Activated CD8-positive, alpha-beta T cell treated with anti-CD3 and anti-CD28 coated beads, Interleukin-2, amount 10 ng/mL, durations not matched to agents 7 days and 5 days (primary cell): ENCODE measurements around the gene USP48. TPM values are rescaled to one million over a fixed set of nuclear protein-coding genes. Genes with fewer than 3 reads are reported as not detected.
"Not testable (repeated sequence)": the region's sequence is repeated elsewhere in the genome, so short reads cannot be mapped to it uniquely, and the experiment has no call there.

Experiments
- ATAC-seq: fragments of 150-1000 bp; cut with Tn5 transposase; one replicate; pipeline ENCODE4 v1.10.0; 2021; ENCODE audit warnings: moderate library complexity
- CTCF ChIA-PET: fragments of 350-600 bp; sonication (Branson Sonifier 250); formaldehyde crosslinking; loops from one replicate; lab custom pipeline; 2021; ENCODE audit warnings: antibody characterized with exemption; lab: Charles Lee
- POLR2A ChIA-PET: fragments of 350-600 bp; sonication (Branson Sonifier 250); formaldehyde crosslinking; loops from one replicate; lab custom pipeline; 2021; ENCODE audit warnings: antibody characterized with exemption; lab: Charles Lee
- DNase-seq: peaks from one replicate; pipeline ENCODE4 v3.0.0-alpha.2; 2020
- H3K27ac Mint-ChIP-seq: one replicate; pipeline ENCODE4 v1.8.0; 2021; ENCODE audit warnings: mild to moderate bottlenecking, mixed read lengths
- H3K27me3 Mint-ChIP-seq: one replicate; pipeline ENCODE4 v1.8.0; 2021; ENCODE audit warnings: low read depth, mixed read lengths
- H3K36me3 Mint-ChIP-seq: one replicate; pipeline ENCODE4 v1.8.0; 2021; ENCODE audit warnings: low read depth, mixed read lengths
- H3K4me1 Mint-ChIP-seq: one replicate; pipeline ENCODE4 v1.8.0; 2021; ENCODE audit warnings: low read depth, mixed read lengths
- H3K4me3 Mint-ChIP-seq: one replicate; pipeline ENCODE4 v1.8.0; 2021; ENCODE audit warnings: mild to moderate bottlenecking, mixed read lengths
- H3K9me3 Mint-ChIP-seq: one replicate; pipeline ENCODE4 v1.8.0; 2022; ENCODE audit warnings: mixed read lengths; ENCODE audit not compliant: insufficient read depth
- total RNA-seq, 2 experiments: library from RNA; stranded (reverse); gene quantifications; one replicate each; pipeline ENCODE4 v1.2.3, GENCODE V29; 2021

The USP48 gene
- total RNA-seq, 2 experiments from 2014 or later: 71.3 to 74.9 TPM

DNA sequence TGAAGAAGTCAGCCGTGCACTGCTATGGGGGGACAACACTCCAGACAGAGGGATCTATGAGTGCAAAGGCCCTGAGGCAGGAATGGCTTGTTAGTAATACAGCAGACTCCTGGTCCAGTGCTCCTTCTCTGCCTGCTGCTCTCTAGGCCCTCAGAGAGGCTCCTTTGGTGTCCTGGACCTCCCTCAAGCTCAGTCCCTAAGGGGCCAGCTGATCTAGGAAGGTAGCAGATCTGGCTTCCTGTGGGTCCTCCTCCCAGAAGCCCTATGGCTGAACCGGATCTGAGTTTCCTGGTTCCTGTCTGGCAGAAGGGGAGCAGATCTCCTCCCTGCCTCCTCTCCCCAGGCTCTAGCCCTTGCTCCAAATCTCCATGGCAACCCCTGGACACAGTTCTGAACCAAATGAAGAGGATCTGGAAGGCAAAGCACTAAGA is 28.9 kb upstream of the USP48 start, which contains the start of gene LDLRAD2:
Gene LDLRAD2, plus strand, starts transcription at position 391 of the 431 bp plus-strand sequence. CDS start 187 bp downstream, outside the sequence.
- Mint-ChIP-seq H3K4me3 (no peak within 1 kb of the TSS), H3K27ac (no peak within 1 kb of the TSS), H3K27me3 (peaks cover 17% of the 10 kb centered on the region), H3K36me3 (no peaks in the 10 kb centered on the region), H3K9me3 (no peaks in the 10 kb centered on the region), H3K4me1 (peaks cover 5% of the 10 kb centered on the region)
- DNase-seq: no peak
- ATAC-seq: no peak
- ChIA-PET CTCF (no interaction called here), POLR2A (no interaction called here)

GRCh38 chr1:21804536-21804935 is 21.6 kb upstream of the USP48 start:
- H3K9me3 Mint-ChIP-seq: no peaks in the 10 kb centered on the region
- no peak for DNase-seq
- ChIA-PET POLR2A (no interaction called here), CTCF (no interaction called here)
- no peaks in the 10 kb centered on the region for H3K4me1 Mint-ChIP-seq
- no peak overlapping the region for H3K27ac Mint-ChIP-seq
- ATAC-seq: no peak
- peaks cover 3% of the 10 kb centered on the region for H3K27me3 Mint-ChIP-seq
- no peak overlapping the region for H3K4me3 Mint-ChIP-seq
- no peaks in the 10 kb centered on the region for H3K36me3 Mint-ChIP-seq

GRCh38 chr1:21801100-21801499 is 18.2 kb upstream of the USP48 start:
- Mint-ChIP-seq H3K36me3 (no peaks in the 10 kb centered on the region), H3K9me3 (no peaks in the 10 kb centered on the region), H3K27me3 (peaks cover 3% of the 10 kb centered on the region), H3K27ac (no peak overlapping the region), H3K4me3 (no peak overlapping the region), H3K4me1 (no peaks in the 10 kb centered on the region)
- ChIA-PET CTCF (no interaction called here), POLR2A (no interaction called here)
- no peak for DNase-seq
- ATAC-seq: no peak

DNA sequence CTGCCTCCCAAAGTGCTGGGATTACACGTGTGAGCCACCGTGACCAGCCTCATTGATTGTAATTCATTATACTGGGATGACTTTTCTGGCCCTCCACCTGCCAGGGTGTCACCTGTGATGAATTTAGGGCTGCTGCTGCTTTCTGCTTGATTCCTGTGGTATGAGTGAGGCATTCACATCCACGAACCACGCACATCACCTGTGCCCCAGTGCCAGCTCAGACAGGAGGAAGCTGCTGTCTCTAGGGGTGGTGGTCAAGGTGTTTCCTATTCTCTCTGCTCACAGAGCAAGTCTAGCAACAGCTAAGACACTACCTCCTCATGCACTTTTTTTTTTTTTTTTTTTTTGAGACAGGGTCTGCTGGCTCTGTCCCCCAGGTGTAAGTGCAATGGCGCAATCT is 16.8 kb upstream of the USP48 start:
- H3K36me3 Mint-ChIP-seq: no peaks in the 10 kb centered on the region
- H3K27ac Mint-ChIP-seq: no peak overlapping the region
- no peak for DNase-seq
- CTCF ChIA-PET: no interaction called here
- no peaks in the 10 kb centered on the region for H3K4me1 Mint-ChIP-seq
- no peak for ATAC-seq
- POLR2A ChIA-PET: no interaction called here
- H3K4me3 Mint-ChIP-seq: no peak overlapping the region
- peaks cover 3% of the 10 kb centered on the region for H3K27me3 Mint-ChIP-seq
- no peaks in the 10 kb centered on the region for H3K9me3 Mint-ChIP-seq

DNA sequence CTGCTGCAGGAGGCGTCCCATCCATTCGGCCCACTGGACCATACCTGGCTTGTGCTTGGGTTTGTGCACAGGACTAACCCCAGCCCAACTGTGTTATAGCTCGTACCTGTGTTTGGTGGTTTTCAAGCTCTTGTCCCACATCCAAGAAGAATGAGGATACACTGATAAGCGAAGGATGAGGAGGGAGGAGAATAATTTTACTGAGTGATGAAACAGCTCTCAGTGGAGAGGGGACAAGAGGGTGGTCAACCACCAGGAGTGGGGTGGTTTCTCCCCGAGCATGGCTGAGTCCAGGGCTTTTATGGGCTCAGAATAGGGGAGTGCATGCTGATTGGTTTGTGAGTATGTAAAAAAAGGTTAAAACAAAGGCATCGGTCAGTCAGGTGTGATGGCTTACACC is 12.1 kb upstream of the USP48 start:
- Mint-ChIP-seq H3K36me3 (no peaks in the 10 kb centered on the region), H3K27ac (no peak overlapping the region), H3K4me1 (peaks cover 11% of the 10 kb centered on the region), H3K9me3 (no peaks in the 10 kb centered on the region), H3K4me3 (no peak overlapping the region), H3K27me3 (no peaks in the 10 kb centered on the region)
- ATAC-seq (no peak), DNase-seq (no peak)
- ChIA-PET CTCF (no interaction called here), POLR2A (no interaction called here)

GRCh38 chr1:21794656-21795055 is 11.7 kb upstream of the USP48 start:
- Mint-ChIP-seq H3K36me3 (no peaks in the 10 kb centered on the region), H3K4me3 (no peak overlapping the region), H3K27me3 (no peaks in the 10 kb centered on the region), H3K9me3 (no peaks in the 10 kb centered on the region), H3K4me1 (peaks cover 14% of the 10 kb centered on the region), H3K27ac (no peak overlapping the region)
- no peak for DNase-seq
- POLR2A ChIA-PET: no interaction called here
- ATAC-seq: no peak
- CTCF ChIA-PET: no interaction called here

DNA sequence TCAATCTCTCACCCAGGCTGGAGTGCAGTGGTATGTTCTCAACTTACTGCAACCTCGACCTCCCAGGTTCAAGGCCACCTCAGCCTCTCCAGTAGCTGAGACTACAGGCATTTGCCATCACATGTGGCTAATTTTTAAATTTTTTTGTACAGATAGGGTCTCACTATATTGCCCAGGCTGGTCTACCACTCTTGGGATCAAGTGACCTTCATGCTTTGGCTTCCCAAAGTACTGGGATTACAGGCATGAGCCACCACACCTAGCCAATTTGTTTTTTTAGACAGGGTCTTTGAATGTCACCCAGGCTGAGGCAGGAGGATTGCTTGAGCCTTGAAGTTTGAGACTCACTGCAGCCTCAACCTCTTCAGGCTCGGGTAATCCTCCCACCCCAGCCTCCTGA is 10.2 kb upstream of the USP48 start:
- Mint-ChIP-seq H3K36me3 (no peaks in the 10 kb centered on the region), H3K4me3 (no peak overlapping the region), H3K4me1 (peaks cover 14% of the 10 kb centered on the region), H3K27ac (no peak overlapping the region), H3K27me3 (no peaks in the 10 kb centered on the region), H3K9me3 (no peaks in the 10 kb centered on the region)
- no peak for DNase-seq
- no peak for ATAC-seq
- POLR2A ChIA-PET: no interaction called here
- CTCF ChIA-PET: no interaction called here

DNA sequence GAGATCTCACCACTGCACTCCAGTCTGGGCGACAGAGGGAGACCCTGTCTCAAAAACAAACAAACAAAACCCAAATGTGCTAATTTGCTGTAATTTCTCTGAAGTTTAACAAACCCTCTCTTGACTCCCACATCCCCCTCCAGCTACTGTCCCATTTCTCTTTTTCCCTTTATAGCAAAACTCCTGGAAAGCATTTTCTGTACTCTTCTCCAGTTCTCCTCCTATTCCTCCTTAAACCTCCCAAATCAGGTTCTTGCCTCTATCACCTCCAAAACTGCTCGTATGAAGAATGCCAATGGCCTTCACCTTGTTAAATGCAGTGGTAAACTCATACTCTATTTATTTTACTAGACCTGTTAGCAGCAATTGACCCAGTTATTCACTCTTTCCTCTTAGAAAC is 3.7 kb upstream of the USP48 start:
- Mint-ChIP-seq H3K27ac (no peak overlapping the region), H3K4me3 (no peak overlapping the region), H3K4me1 (peaks cover 17% of the 10 kb centered on the region), H3K36me3 (no peaks in the 10 kb centered on the region), H3K27me3 (peaks cover 3% of the 10 kb centered on the region), H3K9me3 (no peaks in the 10 kb centered on the region)
- CTCF ChIA-PET: no interaction called here
- POLR2A ChIA-PET: no interaction called here
- ATAC-seq: no peak
- DNase-seq: no peak

DNA sequence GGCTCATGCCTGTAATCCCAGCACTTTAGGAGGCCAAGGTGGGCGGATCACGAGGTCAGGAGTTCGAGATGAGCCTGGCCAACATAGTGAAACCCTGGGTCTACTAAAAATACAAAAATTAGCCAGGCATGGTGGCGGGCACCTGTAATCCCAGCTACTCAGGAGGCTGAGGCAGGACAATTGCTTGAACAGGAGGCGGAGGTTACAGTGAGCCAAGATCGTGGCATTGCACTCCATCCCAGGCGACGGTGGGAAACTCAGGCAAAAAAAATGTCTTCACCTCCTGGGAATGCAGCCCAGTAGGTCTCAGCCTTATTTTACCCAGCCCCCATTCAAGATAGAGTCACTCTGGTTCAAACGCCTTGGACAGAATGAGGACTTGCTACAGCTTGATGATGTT is 2.8 kb upstream of the USP48 start:
- H3K9me3 Mint-ChIP-seq, ATAC-seq, DNase-seq, CTCF ChIA-PET, H3K4me3 Mint-ChIP-seq, H3K27me3 Mint-ChIP-seq, H3K27ac Mint-ChIP-seq, H3K36me3 Mint-ChIP-seq: not testable (repeated sequence)
- POLR2A ChIA-PET: interaction anchor here (0.6 kb wide), 1 partner anchor 272 kb away, joined by 3 read pairs; no protein-coding TSS in a partner anchor
- H3K4me1 Mint-ChIP-seq: peaks cover 14% of the 10 kb centered on the region

DNA sequence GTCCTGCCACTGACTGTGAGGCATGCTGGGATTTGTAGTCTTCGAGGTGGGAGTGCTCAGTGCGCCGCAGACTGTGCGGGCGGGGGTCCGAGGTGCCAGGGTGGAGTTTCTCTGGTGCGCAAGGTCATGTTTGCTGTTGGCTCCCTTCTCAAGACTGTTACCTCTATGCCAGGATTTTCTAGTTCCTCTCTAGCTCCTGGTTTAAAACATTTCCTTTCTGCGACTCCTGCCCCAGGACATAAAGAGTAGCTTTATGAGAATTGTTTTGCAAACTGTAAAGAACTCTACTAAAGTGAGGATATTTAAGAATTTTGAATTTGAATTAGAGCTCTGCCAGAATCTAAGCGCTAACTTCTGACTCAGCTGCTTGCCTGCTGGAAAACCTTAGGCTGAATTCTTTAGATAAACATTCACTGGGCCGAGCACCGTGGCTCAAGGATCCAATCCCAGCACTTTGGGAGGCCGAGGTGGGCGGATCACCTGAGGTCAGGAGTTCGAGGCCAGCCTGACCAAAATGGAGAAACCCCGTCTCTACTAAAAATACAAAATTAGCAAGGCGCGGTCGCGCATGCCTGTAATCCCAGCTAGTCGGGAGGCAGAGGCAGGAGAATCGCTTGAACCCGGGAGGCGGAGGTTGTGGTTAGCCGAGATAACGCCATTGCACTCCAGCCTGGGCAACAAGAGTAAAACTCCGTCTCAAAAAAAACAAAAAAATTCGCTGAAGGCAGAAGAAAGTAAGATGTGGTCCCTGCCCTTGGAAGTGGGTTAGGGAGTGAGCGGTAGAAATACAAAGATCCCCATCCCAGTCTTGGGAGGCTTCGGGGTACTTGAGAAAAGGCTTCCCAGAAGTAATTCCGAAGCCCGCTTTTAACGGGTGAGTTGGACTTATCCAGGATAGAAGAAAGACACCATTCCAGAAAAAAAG is 992 bp upstream of the USP48 start:
- ChIA-PET POLR2A (interaction anchor here (0.6 to 4.4 kb wide), 10 partner anchors 9 to 998 kb away, joined by 3 to 27 read pairs (median 4); no protein-coding TSS in a partner anchor), CTCF (interaction anchor here (1.8 to 3.2 kb wide), 3 partner anchors 22 to 241 kb away, joined by 5 to 12 read pairs (median 8); no protein-coding TSS in a partner anchor)
- Mint-ChIP-seq H3K4me3 (peak overlapping the region; percentile 82), H3K4me1 (peaks cover 21% of the 10 kb centered on the region), H3K9me3 (no peaks in the 10 kb centered on the region), H3K27me3 (peaks cover 3% of the 10 kb centered on the region), H3K27ac (peak overlapping the region; percentile 99), H3K36me3 (peaks cover 11% of the 10 kb centered on the region)
- no peak for ATAC-seq
- DNase-seq: no peak

DNA sequence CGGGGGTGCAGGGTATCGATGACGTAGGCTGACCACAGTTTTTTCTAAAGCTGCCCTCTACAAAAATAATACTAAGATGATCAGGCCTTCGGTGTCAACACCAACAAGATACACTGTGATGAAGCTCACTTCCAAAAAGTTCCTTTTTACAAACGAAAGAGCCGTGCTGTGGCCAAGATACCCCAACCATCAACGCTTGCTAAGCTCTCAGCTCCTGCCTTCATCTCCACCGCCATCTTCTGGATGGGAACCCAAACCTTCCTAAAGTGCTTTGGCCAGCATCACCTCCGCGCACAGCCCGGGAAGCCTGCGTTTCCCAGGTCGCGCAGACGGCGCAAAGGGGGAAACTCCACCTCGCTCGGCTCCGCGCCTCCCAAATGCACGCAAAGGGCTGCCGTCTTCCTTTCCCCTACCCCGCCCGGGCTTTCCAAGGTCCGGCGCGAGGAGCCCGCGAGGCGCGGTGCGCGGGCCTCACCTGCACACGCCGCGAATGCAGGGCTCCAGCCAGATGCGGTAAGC is 541 bp downstream of the USP48 start:
- CTCF ChIA-PET: interaction anchor here (0.6 to 3.2 kb wide), 15 partner anchors 8 to 265 kb away, joined by 3 to 12 read pairs (median 5); partner anchors contain the start of gene RAP1GAP
- POLR2A ChIA-PET: interaction anchor here (0.5 to 4.4 kb wide), 15 partner anchors 9 to 1278 kb away, joined by 3 to 27 read pairs (median 4); partner anchors contain the start of gene CDC42
- peak overlapping the region; percentile 82 for H3K4me3 Mint-ChIP-seq
- peaks cover 19% of the 10 kb centered on the region for H3K36me3 Mint-ChIP-seq
- H3K27me3 Mint-ChIP-seq: peaks cover 3% of the 10 kb centered on the region
- ATAC-seq: peak; percentile 27
- DNase-seq: peak; percentile 66
- peaks cover 27% of the 10 kb centered on the region for H3K4me1 Mint-ChIP-seq
- H3K27ac Mint-ChIP-seq: peak overlapping the region; percentile 99
- H3K9me3 Mint-ChIP-seq: no peaks in the 10 kb centered on the region
